Right renal pelvis (tissue), 4 donors: ENCODE measurements around the gene LY6G5C. TPM values are rescaled to one million over a fixed set of nuclear protein-coding genes. Genes with fewer than 3 reads are reported as not detected.

Experiments used
- DNase-seq, 4 donors: peaks; one replicate each; pipeline ENCODE4 v3.0.0-alpha.2; 2013; ENCODE audit warnings: low read depth in 4 of 4, low spot score in 3 of 4, missing footprints in 1 of 4
- polyA plus RNA-seq, 4 donors: library from polyadenylated mRNA; unstranded; fragments of 120-200 nt; gene quantifications; one replicate each; pipeline ENCODE4 v1.2.1, GENCODE V29; 2013; ENCODE audit not compliant: insufficient read length in 4 of 4

LY6G5C gene
- polyA plus RNA-seq, 4 donors = 2.4 to 3.3 (median 2.7) TPM

GRCh38 chr6:31692353-31692752 lies 11.5 kb upstream of the LY6G5C start:
- DNase-seq = no peak

- no peak for DNase-seq
Observed at GRCh38 chr6:31691564-31692108, 10.8 kb upstream of the LY6G5C start.

DNA sequence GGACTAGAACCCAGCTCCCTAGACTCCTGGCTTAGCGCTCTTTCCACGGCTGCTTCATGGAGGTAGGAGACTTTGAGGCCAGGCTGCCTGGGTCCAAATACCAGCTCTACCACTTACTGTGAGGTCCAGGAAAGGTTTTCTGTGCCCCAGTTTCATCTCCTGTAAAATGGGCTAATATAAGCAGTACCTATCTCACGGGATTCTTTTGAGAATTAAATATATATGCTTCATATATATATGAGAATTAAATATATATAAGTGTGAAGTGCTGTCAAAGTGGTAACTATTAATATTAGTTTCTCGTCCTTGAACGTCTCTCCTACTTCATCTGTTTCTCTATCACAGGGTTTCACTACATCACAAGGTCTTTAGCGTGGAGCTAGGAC lies 10.2 kb upstream of the LY6G5C start:
- no peak for DNase-seq

DNA sequence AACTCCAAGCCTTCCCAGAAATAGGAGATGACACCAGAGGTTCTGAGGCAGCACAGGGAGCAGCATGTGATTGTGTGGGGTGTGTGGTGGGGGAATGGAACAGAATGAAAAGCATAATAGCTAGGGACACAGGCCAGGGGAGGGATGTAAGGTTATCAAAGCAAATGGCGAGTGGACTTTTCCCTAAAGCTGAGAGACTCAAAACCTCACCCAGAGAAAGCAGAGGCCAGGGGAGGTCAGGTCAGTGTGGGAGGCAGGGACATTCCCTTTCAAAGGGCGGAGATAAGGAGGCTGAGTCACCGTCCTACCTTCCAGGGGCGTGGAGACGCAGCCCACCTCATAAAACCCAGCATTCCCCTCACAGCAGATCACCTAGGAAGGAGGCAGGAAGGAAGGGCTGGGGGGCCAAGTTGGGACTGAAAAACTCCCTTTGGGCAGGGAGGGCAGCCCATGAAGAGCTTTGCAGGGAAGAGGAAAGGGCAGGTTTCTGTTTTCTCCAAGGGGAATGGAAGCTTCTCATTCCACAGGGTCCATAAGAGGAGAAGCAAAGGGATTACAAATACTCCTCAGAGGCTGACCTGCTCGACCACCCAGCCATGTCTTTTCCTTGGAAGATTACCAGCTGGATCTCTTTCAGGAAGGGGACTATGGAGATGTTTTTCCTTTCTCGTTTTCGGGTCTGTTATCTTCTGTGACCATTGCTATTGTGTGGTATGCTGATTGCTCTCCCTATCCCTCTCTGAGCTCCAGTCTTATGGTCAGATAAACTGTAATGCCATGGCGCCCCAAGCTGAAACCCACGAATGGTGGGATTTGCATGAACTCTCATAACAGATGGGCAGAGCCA lies 9.6 kb upstream of the LY6G5C start:
- DNase-seq = no peak

DNA sequence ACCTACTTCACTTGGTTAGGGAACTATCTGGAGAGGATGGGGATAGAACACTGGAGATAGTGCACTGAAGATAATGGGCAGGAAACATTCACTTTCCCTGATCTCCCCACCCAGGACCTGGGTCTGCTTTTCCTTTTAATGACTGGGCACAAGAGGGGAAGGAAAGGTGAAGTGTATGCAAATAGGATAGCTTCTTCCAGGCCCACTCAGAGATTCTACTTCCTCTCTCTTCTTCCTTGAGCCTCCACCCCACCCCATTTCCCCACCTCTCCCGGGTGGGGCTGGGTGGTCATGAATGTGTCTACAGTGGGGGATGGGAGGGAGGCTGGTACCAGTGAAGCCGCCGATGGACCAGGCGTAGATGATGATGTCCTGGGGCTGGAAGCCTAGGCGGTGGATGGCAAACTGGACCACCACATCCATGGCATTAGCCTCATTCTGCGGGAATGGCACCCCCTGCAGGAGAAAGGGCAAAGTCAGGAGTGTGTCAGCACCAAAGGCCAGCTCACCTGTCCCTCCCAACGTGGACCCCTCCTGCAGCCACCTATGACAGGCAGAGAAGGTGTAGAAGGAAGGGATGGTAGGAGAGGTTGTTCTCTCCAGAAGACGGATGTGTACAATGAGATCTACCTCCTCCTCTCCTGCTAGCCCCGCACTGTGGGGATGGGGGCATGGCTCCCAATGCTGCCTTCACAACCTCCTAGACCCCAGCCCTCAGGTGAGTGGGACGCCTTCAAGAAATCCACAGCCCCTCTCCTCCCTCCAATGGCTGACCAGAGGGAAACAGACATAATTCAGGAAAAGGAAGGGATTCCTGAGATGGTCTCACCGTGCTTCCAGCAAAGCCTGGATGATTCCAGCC lies 8.6 kb upstream of the LY6G5C start:
- DNase-seq = no peak

DNA sequence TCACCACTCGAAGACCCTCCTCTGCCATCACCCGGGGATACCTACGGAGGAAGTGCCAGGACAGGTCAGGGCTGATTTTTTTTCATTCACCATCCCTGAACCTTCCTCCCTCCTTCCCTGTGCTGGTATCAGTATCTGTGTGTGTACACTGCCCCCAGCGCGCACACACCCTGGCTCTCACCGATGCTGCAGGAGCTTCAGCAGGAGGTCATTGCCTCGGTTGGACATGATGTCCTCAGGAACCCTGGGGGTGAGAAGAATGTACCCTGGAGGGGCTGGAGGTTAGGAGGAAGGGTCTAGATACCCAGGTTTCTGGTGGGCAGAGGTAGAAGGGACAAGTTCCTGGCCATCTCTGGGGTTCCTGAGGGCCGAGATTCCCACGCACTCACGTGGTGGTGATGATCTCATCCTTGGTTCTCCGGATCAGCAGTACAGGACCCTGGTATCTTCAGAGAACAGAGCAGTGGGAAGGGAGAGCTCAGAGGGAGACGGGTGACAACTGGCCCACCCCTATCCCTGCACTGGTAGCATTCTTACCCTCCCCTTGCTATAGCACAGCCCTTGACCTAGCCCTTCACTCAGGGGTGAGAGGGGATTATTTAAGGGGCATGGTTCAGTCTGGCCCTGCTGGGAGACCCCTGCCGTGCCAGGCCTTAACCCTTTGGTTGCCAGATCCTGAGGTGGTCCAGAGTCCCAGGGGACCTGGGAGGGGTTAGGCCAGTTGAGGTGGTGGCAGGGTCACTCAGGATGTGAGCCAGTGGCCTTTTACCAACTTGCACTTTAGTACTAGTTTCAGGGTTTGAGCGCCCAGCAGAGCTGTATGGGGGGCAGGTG lies 7.2 kb upstream of the LY6G5C start:
- no peak for DNase-seq

DNA sequence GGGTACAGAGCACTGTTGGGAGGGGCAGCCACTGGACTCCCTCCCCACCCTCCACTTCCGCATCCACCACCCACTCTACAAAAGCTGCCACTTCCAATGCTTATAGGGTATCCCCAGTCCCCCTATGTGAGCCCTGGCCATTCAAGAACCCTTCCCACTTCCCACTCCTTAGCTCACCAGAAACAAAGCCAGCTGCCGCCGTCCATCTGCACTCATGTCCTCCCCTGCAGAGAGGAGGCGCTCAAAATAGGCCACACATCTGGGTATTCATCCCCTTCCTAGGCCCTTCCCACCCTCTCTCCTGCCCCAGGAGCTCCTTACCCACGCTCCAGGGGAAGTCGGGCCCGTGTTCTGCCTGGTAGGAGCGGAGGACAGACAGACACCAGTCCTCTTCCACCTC lies 6.5 kb upstream of the LY6G5C start:
- no peak for DNase-seq

GRCh38 chr6:31686483-31686882 lies 5.6 kb upstream of the LY6G5C start:
- DNase-seq = no peak

DNA sequence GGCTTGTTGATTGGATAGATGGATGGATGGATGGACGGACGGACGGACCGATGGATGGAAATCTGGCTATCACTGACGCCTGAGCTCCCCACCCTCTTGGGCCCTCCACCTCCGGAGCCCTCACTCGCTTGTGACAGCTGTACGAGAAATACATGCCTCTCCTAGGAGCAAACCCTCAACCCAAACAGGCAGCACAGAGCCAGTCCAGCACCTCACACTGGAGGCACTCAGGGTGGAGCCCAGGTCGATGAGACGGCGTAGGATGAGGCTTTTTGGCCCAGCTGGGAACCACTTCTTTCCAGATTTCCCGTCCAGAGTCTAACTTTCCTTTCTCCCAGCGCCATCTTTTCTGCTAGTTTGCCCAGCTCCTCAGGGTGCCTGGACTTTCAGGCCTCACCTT lies 2.7 kb upstream of the LY6G5C start:
- no peak for DNase-seq

DNA sequence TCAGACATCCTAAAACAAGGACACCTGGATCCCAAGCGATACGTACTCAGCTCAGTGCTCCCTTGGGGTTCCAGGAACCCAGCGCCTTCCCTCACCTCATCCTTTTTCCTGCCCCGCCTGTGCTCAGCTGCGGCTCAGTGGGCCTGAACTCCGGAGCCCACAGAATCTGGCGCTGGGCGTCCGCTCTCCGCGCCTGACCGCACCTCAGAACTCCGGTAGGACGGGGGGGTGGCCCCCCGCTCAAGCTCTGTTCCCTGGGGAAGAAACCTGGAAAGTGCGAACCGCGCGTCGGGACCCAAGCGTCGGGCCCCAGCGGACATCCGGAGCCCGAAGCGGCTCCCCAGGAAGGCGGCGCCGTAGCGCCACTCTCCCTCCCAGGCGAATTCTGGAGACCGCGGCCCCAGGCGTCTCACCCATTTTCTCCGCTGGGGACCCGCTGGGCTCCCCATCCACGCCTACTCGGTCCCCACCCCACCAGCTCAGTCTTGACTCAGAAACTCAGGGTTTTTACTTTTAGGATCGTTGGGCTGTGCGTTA lies 336 bp upstream of the LY6G5C start:
- DNase-seq = no peak

GRCh38 chr6:31677955-31678354 lies 2.9 kb downstream of the LY6G5C start:
- DNase-seq = no peak

- DNase-seq = no peak
Observed at GRCh38 chr6:31676904-31677303, 4.0 kb downstream of the LY6G5C start.

- no peak for DNase-seq
Observed at GRCh38 chr6:31676322-31676903, 4.5 kb downstream of the LY6G5C start.

GRCh38 chr6:31669676-31670075 lies 11.2 kb downstream of the LY6G5C start, which contains the start of gene LY6G5B:
LY6G5B (plus strand) TSS chr6:31669976; CDS start chr6:31670951, 975 bp downstream.
- no peak for DNase-seq

- no peak for DNase-seq
Observed at GRCh38 chr6:31666337-31666965, 14.4 kb downstream of the LY6G5C start.

- peak; percentile 92 to 97 (median 95) for DNase-seq
Observed at GRCh38 chr6:31665501-31666336, 15.1 kb downstream of the LY6G5C start, which contains the start of gene CSNK2B. CSNK2B (plus strand) TSS chr6:31666080; CDS start chr6:31666832, 752 bp downstream.

GRCh38 chr6:31664790-31665500 lies 15.9 kb downstream of the LY6G5C start, which contains the start of gene GPANK1:
GPANK1 (minus strand) TSS chr6:31664997; CDS start chr6:31664478, 519 bp downstream.
- peak; percentile 84 to 93 (median 92) for DNase-seq
